NCI-H2107 treated with DMSO at 0.1 percent for 48 hours (cell line): ENCODE results near the gene TCEA2.

Experiments
- DNase-seq: peaks from one replicate; lab custom pipeline; 2025; ENCODE audit not compliant: unreplicated experiment; lab: John Stamatoyannopoulos, UW

TCEA2 gene

GRCh38 chr20:64064145-64064698 is 1.2 kb downstream of the TCEA2 start:
- DNase-seq: no peak

GRCh38 chr20:64065062-64065973 is 2.3 kb downstream of the TCEA2 start:
- peak; percentile 58 for DNase-seq

GRCh38 chr20:64065974-64066343 is 3.0 kb downstream of the TCEA2 start:
- no peak for DNase-seq

- DNase-seq: no peak
These were observed 4.1 kb downstream of the TCEA2 start for GRCh38 chr20:64067005-64067632.

- DNase-seq: no peak
These were observed 4.8 kb downstream of the TCEA2 start for GRCh38 chr20:64067733-64068307.

- DNase-seq: no peak
These were observed 5.6 kb downstream of the TCEA2 start for GRCh38 chr20:64068386-64069208.

GRCh38 chr20:64069209-64069613 is 6.2 kb downstream of the TCEA2 start:
- DNase-seq: no peak

GRCh38 chr20:64069614-64070243 is 6.7 kb downstream of the TCEA2 start:
- DNase-seq: no peak

DNA sequence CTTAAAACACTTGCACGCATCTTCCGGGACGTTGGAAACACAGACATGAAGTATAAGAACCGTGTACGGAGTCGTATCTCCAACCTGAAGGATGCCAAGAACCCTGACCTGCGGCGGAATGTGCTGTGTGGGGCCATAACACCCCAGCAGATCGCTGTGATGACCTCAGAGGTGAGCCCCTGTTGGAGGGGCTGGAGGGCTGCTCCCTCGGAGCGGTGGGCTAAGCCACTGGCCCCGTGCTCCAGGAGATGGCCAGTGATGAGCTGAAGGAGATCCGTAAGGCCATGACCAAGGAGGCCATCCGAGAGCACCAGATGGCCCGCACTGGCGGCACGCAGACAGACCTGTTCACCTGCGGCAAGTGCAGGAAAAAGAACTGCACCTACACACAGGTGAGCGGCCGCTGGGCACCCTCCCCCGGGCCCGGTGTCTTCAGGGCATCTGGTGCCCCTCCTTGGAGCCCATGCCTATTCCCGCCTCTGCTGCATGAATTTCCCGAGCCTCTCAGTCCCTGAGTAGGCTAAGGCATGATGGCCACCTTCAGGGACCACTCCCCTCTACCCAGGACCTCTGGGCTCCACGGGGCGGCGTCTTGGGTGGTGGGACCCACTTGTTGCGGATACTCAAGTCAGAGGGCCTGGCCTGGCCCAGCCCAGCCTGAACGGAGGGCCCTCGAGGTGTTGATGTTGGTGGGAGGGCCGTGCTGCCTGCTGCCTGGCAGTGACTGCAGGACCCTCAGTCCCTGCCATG is 7.4 kb downstream of the TCEA2 start:
- DNase-seq: no peak

- no peak for DNase-seq
These were observed 8.6 kb downstream of the TCEA2 start for GRCh38 chr20:64071341-64072332.

DNA sequence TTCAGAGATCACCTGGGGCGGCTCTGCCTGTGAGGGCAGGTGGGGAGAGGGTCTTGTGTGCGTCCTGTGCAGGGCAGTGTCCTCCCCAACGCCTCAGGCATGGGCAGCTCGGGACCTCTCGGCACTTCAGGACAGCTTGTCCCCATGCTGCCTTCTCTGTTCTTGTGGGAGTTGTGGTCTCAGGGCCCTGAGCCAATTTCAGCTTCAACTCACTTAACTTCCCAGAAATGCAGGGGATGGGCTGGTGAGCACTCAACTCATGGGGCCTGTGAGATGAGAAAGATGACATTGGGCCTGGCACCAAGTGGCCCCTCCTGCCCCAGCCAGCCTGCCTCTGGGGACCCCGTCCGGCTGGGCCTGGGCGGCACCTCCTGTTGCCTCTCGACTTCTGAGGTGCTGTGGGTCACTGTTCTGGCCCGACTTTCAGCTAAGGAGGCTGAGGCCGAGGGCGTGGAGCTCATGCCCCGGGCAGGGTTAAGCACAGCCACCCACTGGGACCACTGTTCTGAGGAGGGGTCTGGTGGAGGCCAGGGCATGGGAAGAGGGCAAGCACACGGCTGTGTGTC is 9.6 kb downstream of the TCEA2 start:
- no peak for DNase-seq

DNA sequence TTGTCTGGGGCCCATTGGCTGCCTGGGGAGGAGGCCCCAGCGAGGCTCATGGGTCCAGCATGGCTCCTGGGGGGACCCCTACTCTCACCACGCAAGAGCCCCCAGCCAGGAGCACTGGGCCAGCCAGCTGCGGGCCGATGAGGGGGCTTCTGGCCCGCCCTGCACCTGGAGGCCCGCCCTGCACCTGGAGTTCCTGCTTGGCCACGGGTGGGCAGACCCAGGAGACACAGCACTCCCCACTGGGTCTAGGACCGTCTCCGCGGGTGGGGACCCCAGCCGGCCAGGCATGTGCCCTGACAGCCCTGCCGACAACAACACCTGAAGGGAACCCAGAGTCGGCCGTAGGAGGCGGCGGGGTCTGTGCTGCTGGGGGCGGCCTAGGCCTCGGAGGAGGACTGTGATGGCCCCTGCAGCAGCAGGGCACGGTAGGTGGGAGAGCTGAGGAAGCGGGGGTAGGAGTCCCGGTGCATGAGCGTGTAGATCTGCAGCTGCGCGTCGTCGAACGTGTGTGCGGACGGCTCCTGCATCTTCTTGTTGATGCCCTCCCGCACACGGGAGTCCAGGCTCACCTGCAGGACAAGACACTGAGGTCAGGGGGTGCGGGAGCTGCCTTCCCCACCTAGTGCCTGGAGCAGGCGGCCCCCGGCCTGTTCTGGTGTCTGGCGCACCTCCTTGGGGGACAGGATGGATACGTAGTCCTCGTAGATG is 10.6 kb downstream of the TCEA2 start:
- DNase-seq: no peak

GRCh38 chr20:64074184-64074789 is 11.3 kb downstream of the TCEA2 start:
- DNase-seq: no peak

- DNase-seq: no peak
These were observed 12.0 kb downstream of the TCEA2 start for GRCh38 chr20:64074963-64075362.

GRCh38 chr20:64075556-64075955 is 12.6 kb downstream of the TCEA2 start:
- no peak for DNase-seq

GRCh38 chr20:64076061-64076997 is 13.3 kb downstream of the TCEA2 start:
- no peak for DNase-seq
